Neural crest cell (in vitro differentiated cells): ENCODE measurements around the gene GMDS. TPM values are rescaled to one million over a fixed set of nuclear protein-coding genes. Genes with fewer than 3 reads are reported as not detected.

Experiments used
- DNase-seq: peaks from one replicate; pipeline ENCODE4 v3.0.0; 2021; ENCODE audit warnings: low read depth, mixed read lengths, low spot score
- H3K27ac Mint-ChIP-seq: one replicate; pipeline ENCODE4 v1.8.0; 2021; ENCODE audit warnings: mild to moderate bottlenecking, mixed read lengths; ENCODE audit not compliant: unreplicated experiment
- H3K27me3 Mint-ChIP-seq: 2 replicates; pipeline ENCODE4 v1.8.0; 2021; ENCODE audit warnings: low read depth, mild to moderate bottlenecking, mixed read lengths
- H3K36me3 Mint-ChIP-seq: 2 replicates; pipeline ENCODE4 v1.8.0; 2021; ENCODE audit warnings: low read depth, mild to moderate bottlenecking, mixed read lengths
- H3K4me1 Mint-ChIP-seq: 2 replicates; pipeline ENCODE4 v1.8.0; 2021; ENCODE audit warnings: mixed read lengths
- H3K4me3 Mint-ChIP-seq: one replicate; pipeline ENCODE4 v1.8.0; 2021; ENCODE audit warnings: mild to moderate bottlenecking, mixed read lengths
- H3K9me3 Mint-ChIP-seq: 2 replicates; pipeline ENCODE4 v1.8.0; 2021; ENCODE audit warnings: mixed read lengths
- CTCF ChIP-seq: fragments of 200-600 bp; sonication (generic); conservative IDR thresholded peaks from 2 replicates; pipeline ENCODE4 v1.5.0; 2021; ENCODE audit warnings: antibody characterized with exemption, mild to moderate bottlenecking
- total RNA-seq: library from RNA; stranded (reverse); gene quantifications from 2 replicates; pipeline ENCODE4 v1.2.1, GENCODE V29; 2021

GMDS gene
- total RNA-seq, 1 donor from 2014 or later = 16.1 TPM

- H3K36me3 Mint-ChIP-seq = no peaks in the 10 kb centered on the region
- peaks cover 2% of the 10 kb centered on the region for H3K27me3 Mint-ChIP-seq
- no peak for DNase-seq
- peaks cover 25% of the 10 kb centered on the region for H3K4me1 Mint-ChIP-seq
- no peak overlapping the region for H3K4me3 Mint-ChIP-seq
- TF ChIP-seq CTCF = no peak
- H3K27ac Mint-ChIP-seq = no peak overlapping the region
- no peaks in the 10 kb centered on the region for H3K9me3 Mint-ChIP-seq
These were observed 444.0 kb downstream of the GMDS start for GRCh38 chr6:1801401-1801800.

GRCh38 chr6:1800845-1801244, 444.6 kb downstream of the GMDS start:
- H3K27ac Mint-ChIP-seq = no peak overlapping the region
- H3K9me3 Mint-ChIP-seq = no peaks in the 10 kb centered on the region
- no peak overlapping the region for H3K4me3 Mint-ChIP-seq
- no peaks in the 10 kb centered on the region for H3K36me3 Mint-ChIP-seq
- H3K27me3 Mint-ChIP-seq = peaks cover 2% of the 10 kb centered on the region
- peaks cover 25% of the 10 kb centered on the region for H3K4me1 Mint-ChIP-seq
- no peak for TF ChIP-seq CTCF
- DNase-seq = no peak

- Mint-ChIP-seq H3K4me1 (peaks cover 20% of the 10 kb centered on the region), H3K36me3 (no peaks in the 10 kb centered on the region), H3K27ac (no peak overlapping the region), H3K9me3 (no peaks in the 10 kb centered on the region), H3K27me3 (peaks cover 2% of the 10 kb centered on the region), H3K4me3 (no peak overlapping the region)
- no peak for DNase-seq
- no peak for TF ChIP-seq CTCF
These were observed 446.5 kb downstream of the GMDS start for GRCh38 chr6:1798965-1799325.

GRCh38 chr6:1798303-1798964, 447.0 kb downstream of the GMDS start:
- H3K9me3 Mint-ChIP-seq = no peaks in the 10 kb centered on the region
- H3K27me3 Mint-ChIP-seq = no peaks in the 10 kb centered on the region
- H3K4me1 Mint-ChIP-seq = peaks cover 15% of the 10 kb centered on the region
- TF ChIP-seq CTCF = no peak
- no peak overlapping the region for H3K27ac Mint-ChIP-seq
- no peaks in the 10 kb centered on the region for H3K36me3 Mint-ChIP-seq
- no peak for DNase-seq
- H3K4me3 Mint-ChIP-seq = no peak overlapping the region

- Mint-ChIP-seq H3K4me3 (no peak overlapping the region), H3K4me1 (peaks cover 9% of the 10 kb centered on the region), H3K36me3 (no peaks in the 10 kb centered on the region), H3K27ac (no peak overlapping the region), H3K9me3 (peaks cover 3% of the 10 kb centered on the region), H3K27me3 (no peaks in the 10 kb centered on the region)
- no peak for DNase-seq
- no peak for TF ChIP-seq CTCF
These were observed 447.6 kb downstream of the GMDS start for GRCh38 chr6:1797801-1798200.
